WTC11 (cell line): ENCODE measurements around the gene ERFL. TPM values are rescaled to one million over a fixed set of nuclear protein-coding genes. Genes with fewer than 3 reads are reported as not detected.

Experiments
- ARID4B ChIP-seq: sonication (generic); formaldehyde crosslinking; IDR thresholded peaks from 2 replicates; pipeline ENCODE4 v1.8.0; 2023; ENCODE audit warnings: missing genetic modification reagents, mild to moderate bottlenecking, borderline replicate concordance
- ATF6 ChIP-seq: sonication (generic); formaldehyde crosslinking; IDR thresholded peaks from 2 replicates; pipeline ENCODE4 v1.8.1; 2023; ENCODE audit warnings: mild to moderate bottlenecking, missing genetic modification reagents
- CREM ChIP-seq: sonication (generic); formaldehyde crosslinking; IDR thresholded peaks from 2 replicates; pipeline ENCODE4 v1.8.1; 2022; ENCODE audit warnings: mild to moderate bottlenecking, missing genetic modification reagents, moderate library complexity
- E2F4 ChIP-seq: sonication (generic); formaldehyde crosslinking; IDR thresholded peaks from 2 replicates; pipeline ENCODE4 v1.8.1; 2022; ENCODE audit warnings: low read depth, mild to moderate bottlenecking, moderate library complexity, missing genetic modification reagents, borderline replicate concordance
- E2F5 ChIP-seq: sonication (generic); formaldehyde crosslinking; IDR thresholded peaks from 2 replicates; pipeline ENCODE4 v1.8.1; 2022; ENCODE audit warnings: mild to moderate bottlenecking, moderate library complexity, missing genetic modification reagents
- ERG ChIP-seq: fragments of 250-450 bp; sonication (Bioruptor Pico); IDR thresholded peaks from 2 replicates; pipeline ENCODE4 v1.8.0; 2021; ENCODE audit warnings: mild to moderate bottlenecking
- ESRRA ChIP-seq: sonication (generic); formaldehyde crosslinking; IDR thresholded peaks from 2 replicates; pipeline ENCODE4 v1.8.1; 2022; ENCODE audit warnings: mild to moderate bottlenecking, missing genetic modification reagents, borderline replicate concordance
- FOXP1 ChIP-seq: sonication (generic); formaldehyde crosslinking; IDR thresholded peaks from 2 replicates; pipeline ENCODE4 v1.8.0; 2022; ENCODE audit warnings: missing genetic modification reagents, mild to moderate bottlenecking, moderate library complexity, borderline replicate concordance
- GRHL2 ChIP-seq: fragments of 250-450 bp; sonication (Bioruptor Pico); IDR thresholded peaks from 2 replicates; pipeline ENCODE4 v1.8.0; 2022; ENCODE audit warnings: mild to moderate bottlenecking, moderate library complexity; ENCODE audit not compliant: insufficient replicate concordance, severe bottlenecking
- HMGA2 ChIP-seq: fragments of 250-450 bp; sonication (Bioruptor Pico); IDR thresholded peaks from 2 replicates; pipeline ENCODE4 v1.4.0; 2021; ENCODE audit warnings: mild to moderate bottlenecking, moderate library complexity
- MLX ChIP-seq: sonication (generic); formaldehyde crosslinking; IDR thresholded peaks from 2 replicates; pipeline ENCODE4 v1.8.1; 2023; ENCODE audit warnings: mild to moderate bottlenecking, missing genetic modification reagents, moderate library complexity
- NR2C2 ChIP-seq: sonication (generic); formaldehyde crosslinking; IDR thresholded peaks from 2 replicates; pipeline ENCODE4 v1.8.0; 2022; ENCODE audit warnings: mild to moderate bottlenecking, missing genetic modification reagents
- SMAD4 ChIP-seq: sonication (generic); formaldehyde crosslinking; IDR thresholded peaks from 2 replicates; pipeline ENCODE4 v1.8.0; 2022; ENCODE audit warnings: mild to moderate bottlenecking, missing genetic modification reagents
- TCF7 ChIP-seq: sonication (generic); formaldehyde crosslinking; IDR thresholded peaks from 2 replicates; pipeline ENCODE4 v1.8.0; 2022; ENCODE audit warnings: mild to moderate bottlenecking, low read depth, missing genetic modification reagents, moderate library complexity
- TEAD1 ChIP-seq: sonication (generic); formaldehyde crosslinking; IDR thresholded peaks from 2 replicates; pipeline ENCODE4 v1.8.0; 2022; ENCODE audit warnings: mild to moderate bottlenecking, missing genetic modification reagents
- USF2 ChIP-seq: sonication (generic); formaldehyde crosslinking; IDR thresholded peaks from 2 replicates; pipeline ENCODE4 v1.8.1; 2023; ENCODE audit warnings: mild to moderate bottlenecking, missing genetic modification reagents, moderate library complexity
- ZNF138 ChIP-seq: sonication (generic); formaldehyde crosslinking; conservative IDR thresholded peaks from 2 replicates; pipeline ENCODE4 v1.8.1; 2022; ENCODE audit warnings: mild to moderate bottlenecking, moderate library complexity, missing genetic modification reagents
- ZNF219 ChIP-seq: sonication (generic); formaldehyde crosslinking; IDR thresholded peaks from 2 replicates; pipeline ENCODE4 v1.8.0; 2023; ENCODE audit warnings: missing genetic modification reagents, mild to moderate bottlenecking, borderline replicate concordance
- ZNF263 ChIP-seq: sonication (generic); formaldehyde crosslinking; IDR thresholded peaks from 2 replicates; pipeline ENCODE4 v1.8.1; 2022; ENCODE audit warnings: low read depth, mild to moderate bottlenecking, moderate library complexity, missing genetic modification reagents
- ZNF281 ChIP-seq: sonication (generic); formaldehyde crosslinking; IDR thresholded peaks from 2 replicates; pipeline ENCODE4 v1.8.0; 2023; ENCODE audit warnings: mild to moderate bottlenecking, missing genetic modification reagents
- ZNF423 ChIP-seq: fragments of 250-450 bp; sonication (Bioruptor Pico); IDR thresholded peaks from 2 replicates; pipeline ENCODE4 v2.1.2; 2022; ENCODE audit warnings: mild to moderate bottlenecking, moderate library complexity
- ZNF671 ChIP-seq: fragments of 250-450 bp; sonication (Bioruptor Pico); IDR thresholded peaks from 2 replicates; pipeline ENCODE4 v1.8.0; 2021; ENCODE audit warnings: mild to moderate bottlenecking
- total RNA-seq: library from RNA; stranded (reverse); gene quantifications from 3 replicates; pipeline ENCODE4 v1.2.3, GENCODE V29; 2021

The ERFL gene
- total RNA-seq, 1 experiment from 2014 or later = 0.31 TPM

- no peak for TF ChIP-seq E2F4 (CRISPR knock-in tag)
- TF ChIP-seq NR2C2 (CRISPR knock-in tag) = no peak
- TF ChIP-seq ESRRA (CRISPR knock-in tag) = no peak
- TF ChIP-seq SMAD4 (CRISPR knock-in tag) = no peak
- TF ChIP-seq ZNF281 (CRISPR knock-in tag) = no peak; the same call in 1 of the 2 replicates
- TF ChIP-seq ERG = no peak
- TF ChIP-seq E2F5 (CRISPR knock-in tag) = 0 out of 2 replicates have a peak, but pooled peaks have one; percentile 14
- peak; percentile 74 for TF ChIP-seq CREM (CRISPR knock-in tag)
- no peak for TF ChIP-seq ZNF423 (CRISPR knock-in tag)
- TF ChIP-seq USF2 (CRISPR knock-in tag) = peak; percentile 59
- TF ChIP-seq ARID4B (CRISPR knock-in tag) = no peak; the same call in 1 of the 2 replicates
- no peak for TF ChIP-seq ZNF219 (CRISPR knock-in tag)
- no peak for TF ChIP-seq ZNF263
- no peak for TF ChIP-seq ZNF671 (CRISPR knock-in tag)
- no peak for TF ChIP-seq HMGA2
- TF ChIP-seq ZNF138 = no peak
- peak; percentile 48; the same call in 1 of the 2 replicates for TF ChIP-seq TEAD1 (CRISPR knock-in tag)
- no peak for TF ChIP-seq ATF6 (CRISPR knock-in tag)
- no peak for TF ChIP-seq FOXP1 (CRISPR knock-in tag)
- no peak for TF ChIP-seq TCF7
- no peak for TF ChIP-seq MLX (CRISPR knock-in tag)
- TF ChIP-seq GRHL2 (CRISPR knock-in tag) = no peak
Measured at GRCh38 chr19:41959056-41960053, 31.1 kb upstream of the ERFL start, which contains the start of gene RABAC1 (continued).
